GM20431 (cell line): ENCODE measurements around the gene C18orf54.
"Not testable (repeated sequence)": the region's sequence is repeated elsewhere in the genome, so short reads cannot be mapped to it uniquely, and the experiment has no call there.

Experiments used
- in situ Hi-C: fragments of 300-500 bp; cut with MseI, MboI; formaldehyde crosslinking; loops from one replicate; pipeline ENCODE4 v1.15.0; 2020; ENCODE audit warnings: low sequenced_read_pairs; ENCODE audit not compliant: unreplicated experiment

C18orf54 gene

GRCh38 chr18:54386043-54386442 is 28.3 kb downstream of the C18orf54 start:
- in situ Hi-C loops = no loop called here

- in situ Hi-C loops = not testable (repeated sequence)
These were observed 29.2 kb downstream of the C18orf54 start for GRCh38 chr18:54386800-54387495.

- in situ Hi-C loops = no loop called here
These were observed 29.9 kb downstream of the C18orf54 start for GRCh38 chr18:54387631-54388030.

DNA sequence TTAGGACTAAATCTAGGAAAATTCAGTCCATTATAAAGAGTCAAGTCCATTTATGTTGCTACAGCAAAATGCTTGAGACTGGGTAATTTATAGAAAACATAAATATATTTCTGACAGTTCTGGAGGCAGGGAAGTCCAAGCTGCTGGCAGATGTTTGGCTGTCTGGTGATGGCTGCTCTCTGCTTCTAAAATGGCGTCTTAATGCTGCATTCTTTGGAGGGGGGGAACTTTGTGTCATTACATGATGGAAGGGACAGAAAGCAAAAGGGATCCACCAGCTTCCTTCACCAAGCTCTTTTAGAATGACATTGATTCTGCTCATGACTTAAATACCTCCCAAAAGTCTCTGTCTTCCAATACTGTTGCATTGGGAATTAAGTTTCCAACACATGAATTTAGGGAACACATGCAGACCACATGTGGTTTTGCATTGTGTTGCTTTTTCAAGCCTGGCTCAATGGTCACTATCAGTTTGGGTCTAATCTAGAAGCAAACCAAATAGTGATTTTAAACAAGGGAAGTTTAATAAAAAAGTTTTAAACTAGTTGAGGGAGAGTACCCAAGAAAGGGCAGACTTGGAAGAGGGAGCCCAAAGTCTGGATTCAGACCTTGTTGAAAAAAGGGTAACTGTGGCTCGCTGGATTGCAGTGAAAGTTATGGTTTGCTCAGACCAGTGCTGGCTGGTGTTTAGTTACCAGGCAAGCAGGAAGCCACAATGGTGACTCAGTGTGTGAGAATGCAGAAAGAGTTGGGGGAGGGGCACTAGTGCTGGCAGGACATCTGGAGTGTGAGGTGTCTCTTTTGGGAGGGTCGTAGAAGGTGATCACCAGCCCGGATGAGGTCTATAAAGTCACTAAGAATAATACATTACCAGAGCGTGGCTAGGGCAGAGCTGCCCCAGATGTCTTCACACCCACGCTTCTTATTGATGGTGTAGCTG is 30.8 kb downstream of the C18orf54 start:
- in situ Hi-C loops = no loop called here

DNA sequence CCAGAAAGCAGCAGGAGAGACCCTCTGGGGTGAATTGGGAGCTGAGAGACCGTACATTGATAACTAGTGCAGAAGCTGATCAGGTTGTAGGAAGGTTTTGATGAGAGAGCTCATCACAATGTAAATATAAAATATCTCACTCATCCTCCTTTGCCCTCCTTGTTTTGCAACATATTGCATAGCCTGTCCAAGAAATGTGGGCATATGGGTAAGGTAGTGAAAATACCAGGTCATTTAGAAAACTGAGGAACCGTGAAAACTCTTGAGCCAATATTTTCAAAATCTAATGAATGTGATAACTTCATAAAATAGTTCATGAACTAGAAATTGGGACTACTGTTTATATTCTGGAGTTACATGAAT is 31.4 kb downstream of the C18orf54 start:
- in situ Hi-C loops = no loop called here

DNA sequence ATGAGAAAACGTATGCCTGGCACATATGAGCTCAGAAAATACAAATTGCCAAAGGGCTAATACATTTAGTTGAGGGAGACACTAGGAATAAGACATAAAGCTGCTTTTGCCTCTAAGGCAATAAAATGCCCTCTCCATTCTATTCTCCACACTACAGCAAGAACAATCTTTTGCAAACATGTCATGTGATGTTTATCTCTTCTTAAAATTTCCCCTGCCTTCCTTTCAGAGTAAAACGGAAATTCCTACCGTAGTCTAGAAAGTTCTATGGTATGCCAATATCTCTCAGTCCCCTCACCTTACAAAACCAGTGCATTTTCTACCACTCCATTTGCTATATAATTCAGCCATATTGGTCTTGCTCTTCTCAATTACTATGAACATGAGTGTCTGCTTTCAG is 33.1 kb downstream of the C18orf54 start:
- in situ Hi-C loops = no loop called here

DNA sequence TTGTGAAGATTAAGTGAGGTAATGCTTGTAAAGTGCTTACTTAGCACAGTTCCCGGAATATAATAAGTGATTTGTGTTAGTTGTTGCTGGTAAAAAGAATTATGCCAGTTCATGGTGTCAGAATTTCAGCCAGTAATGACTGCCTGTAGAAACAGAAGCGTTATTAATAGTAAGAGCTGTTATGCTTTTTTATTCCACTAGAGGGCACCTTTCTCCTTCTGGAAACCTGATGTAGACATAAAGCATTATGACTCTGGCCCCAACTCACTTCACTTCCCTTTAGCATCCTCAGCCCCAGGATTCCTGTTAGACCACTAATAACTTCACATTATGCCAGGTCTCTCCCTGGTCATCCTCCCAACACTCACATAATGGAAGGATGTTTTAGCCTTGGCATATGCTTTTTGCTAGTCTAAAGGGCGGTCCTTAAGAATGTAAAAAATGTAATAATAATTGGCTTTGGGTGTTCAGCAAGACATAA is 34.9 kb downstream of the C18orf54 start:
- in situ Hi-C loops = no loop called here

- in situ Hi-C loops = no loop called here
These were observed 36.1 kb downstream of the C18orf54 start for GRCh38 chr18:54393648-54394294.

DNA sequence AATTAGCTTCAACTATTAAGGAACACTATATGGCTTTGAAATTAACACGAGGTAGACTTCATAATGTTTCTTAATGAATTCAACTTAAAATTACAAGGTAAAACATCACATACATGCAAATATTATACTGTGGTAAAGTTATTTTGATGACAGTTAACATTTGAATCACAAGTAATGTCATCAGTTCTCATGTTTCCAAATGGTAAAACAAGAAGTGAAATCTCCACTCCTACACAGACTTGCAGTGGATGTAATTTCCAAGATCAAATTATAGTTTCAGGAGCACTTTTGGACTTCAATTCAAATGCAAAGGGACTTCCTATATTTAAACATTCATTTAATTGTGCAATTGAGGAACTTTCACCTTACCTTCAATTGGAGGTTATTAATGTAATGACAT is 39.1 kb downstream of the C18orf54 start:
- in situ Hi-C loops = no loop called here

GRCh38 chr18:54405290-54405689 is 47.6 kb downstream of the C18orf54 start:
- in situ Hi-C loops = loop anchor here (25.0 kb wide), 1 partner anchor 257 kb away; no protein-coding TSS in a partner anchor

DNA sequence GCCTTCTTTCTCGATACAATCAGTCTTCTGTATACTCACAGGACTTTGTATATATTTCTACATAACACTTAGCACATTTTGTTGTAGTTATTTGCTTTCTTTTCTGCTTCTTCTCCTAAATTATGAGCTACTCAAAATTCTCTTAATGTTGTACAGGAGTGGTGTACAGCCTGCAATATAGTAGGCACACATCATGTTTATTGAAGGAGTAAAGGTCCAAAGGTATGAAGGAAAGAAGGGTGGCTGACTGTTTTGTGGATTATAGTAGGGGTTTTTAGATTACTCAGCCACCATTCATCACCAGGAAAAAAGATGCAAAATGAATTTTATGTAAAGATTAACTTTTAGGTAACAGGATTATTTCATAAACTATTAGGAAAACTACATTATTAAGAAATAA is 54.1 kb downstream of the C18orf54 start:
- in situ Hi-C loops = loop anchor here (25.0 kb wide), 1 partner anchor 251 kb away; no protein-coding TSS in a partner anchor

DNA sequence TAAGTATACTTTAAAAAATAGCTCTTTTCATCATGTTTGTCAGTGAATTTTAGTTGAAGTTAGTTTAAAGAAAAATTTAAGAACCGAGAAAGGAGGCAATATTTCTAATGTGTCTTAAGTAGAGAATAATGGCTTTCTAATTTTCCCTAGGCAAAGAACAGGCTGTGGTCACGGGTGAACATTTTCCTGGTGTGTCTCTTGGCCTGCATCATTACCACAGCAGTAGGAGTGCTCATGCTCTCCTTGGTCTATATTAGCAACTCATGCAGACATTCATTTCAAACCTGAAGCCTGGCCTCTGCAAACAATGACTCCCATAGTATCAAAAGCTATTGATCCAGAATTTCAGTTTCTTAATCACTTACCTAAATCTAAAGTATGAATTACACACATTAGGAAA is 57.4 kb downstream of the C18orf54 start:
- in situ Hi-C loops = loop anchor here (25.0 kb wide), 1 partner anchor 247 kb away; no protein-coding TSS in a partner anchor

GRCh38 chr18:54416436-54416835 is 58.7 kb downstream of the C18orf54 start:
- in situ Hi-C loops = loop anchor here (25.0 kb wide), 1 partner anchor 246 kb away; no protein-coding TSS in a partner anchor

DNA sequence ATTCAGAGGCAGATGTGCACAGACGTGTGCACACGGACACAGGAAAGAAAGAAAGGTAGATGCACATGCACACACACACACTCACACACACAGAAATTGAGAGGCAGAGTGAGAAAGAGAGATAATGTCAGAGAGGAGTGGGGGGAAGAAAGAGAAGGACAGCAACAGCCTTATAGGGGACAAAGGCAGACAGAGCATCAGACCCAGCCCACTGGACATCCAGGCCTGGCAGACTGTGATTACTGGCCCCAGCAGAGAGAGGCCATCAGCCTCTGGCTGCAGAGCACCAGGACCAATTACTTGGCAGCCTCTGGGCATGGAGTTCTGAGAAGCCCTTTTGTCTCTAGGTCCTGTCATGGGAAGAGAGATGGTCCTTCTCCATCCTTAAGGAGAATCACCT is 66.1 kb downstream of the C18orf54 start:
- in situ Hi-C loops = loop anchor here (25.0 kb wide), 1 partner anchor 238 kb away; no protein-coding TSS in a partner anchor

GRCh38 chr18:54426085-54426665 is 68.5 kb downstream of the C18orf54 start:
- in situ Hi-C loops = no loop called here
